CD4-positive, alpha-beta memory T cell (primary cell): ENCODE results near the gene SPATA20. TPM values are rescaled to one million over a fixed set of nuclear protein-coding genes. Genes with fewer than 3 reads are reported as not detected.
A peak's percentile ranks its signal among the peaks of the same experiment; 100 is the strongest.

Experiments used
- CTCF ChIA-PET: fragments of 350-600 bp; sonication (Branson Sonifier 250); formaldehyde crosslinking; loops from one replicate; lab custom pipeline; 2021; ENCODE audit warnings: inconsistent platforms; ENCODE audit not compliant: partially characterized antibody; lab: Charles Lee
- POLR2A ChIA-PET: fragments of 350-600 bp; sonication (Branson Sonifier 250); formaldehyde crosslinking; loops from one replicate; lab custom pipeline; 2021; ENCODE audit not compliant: partially characterized antibody; lab: Charles Lee
- DNase-seq, 5 donors: peaks; one replicate each; pipeline versions ENCODE4 v3.0.0 to v3.0.0-alpha.2; 2020 to 2022; ENCODE audit warnings: mixed read lengths in 1 of 5
- H3K27ac ChIP-seq: one replicate; pipeline ENCODE4 v1.7.0; 2013; ENCODE audit warnings: low read depth, low read length
- H3K27me3 ChIP-seq: 2 replicates; pipeline ENCODE4 v1.7.0; 2013; ENCODE audit warnings: mild to moderate bottlenecking, low read length, moderate library complexity; ENCODE audit not compliant: insufficient read depth
- H3K36me3 ChIP-seq: 2 replicates; pipeline ENCODE4 v1.7.0; 2013; ENCODE audit warnings: mild to moderate bottlenecking, low read length, moderate library complexity; ENCODE audit not compliant: insufficient read depth
- H3K4me1 ChIP-seq: 2 replicates; pipeline ENCODE4 v1.7.0; 2013; ENCODE audit warnings: mild to moderate bottlenecking, low read length, moderate library complexity; ENCODE audit not compliant: insufficient read depth
- H3K4me3 ChIP-seq, 2 donors: one replicate each; pipeline ENCODE4 v1.7.0; 2013; ENCODE audit warnings: low read length in 2 of 2, mild to moderate bottlenecking in 1 of 2
- H3K9me3 ChIP-seq, 2 donors: one replicate each; pipeline ENCODE4 v1.7.0; 2013; ENCODE audit warnings: low read length in 2 of 2, control low read depth in 1 of 2; ENCODE audit not compliant: control insufficient read depth in 1 of 2
- H3K27ac Mint-ChIP-seq, 7 donors: one replicate each; pipeline ENCODE4 v1.8.0; 2020 to 2021; ENCODE audit warnings: mixed read lengths in 7 of 7, mild to moderate bottlenecking in 6 of 7, inconsistent platforms in 3 of 7, moderate library complexity in 3 of 7
- H3K27me3 Mint-ChIP-seq, 2 donors: one replicate each; pipeline ENCODE4 v1.8.0; 2020 to 2021; ENCODE audit warnings: mixed read lengths in 2 of 2
- H3K36me3 Mint-ChIP-seq, 2 donors: one replicate each; pipeline ENCODE4 v1.8.0; 2020 to 2021; ENCODE audit warnings: mixed read lengths in 2 of 2, inconsistent platforms in 1 of 2, mild to moderate bottlenecking in 1 of 2
- H3K4me1 Mint-ChIP-seq, 4 donors: one replicate each; pipeline ENCODE4 v1.8.0; 2020 to 2021; ENCODE audit warnings: mixed read lengths in 4 of 4, mild to moderate bottlenecking in 1 of 4
- H3K4me3 Mint-ChIP-seq, 8 donors: one replicate each; pipeline ENCODE4 v1.8.0; 2020 to 2021; ENCODE audit warnings: mixed read lengths in 8 of 8, mild to moderate bottlenecking in 7 of 8, moderate library complexity in 6 of 8, inconsistent platforms in 3 of 8
- H3K9me3 Mint-ChIP-seq, 8 donors: one replicate each; pipeline ENCODE4 v1.8.0; 2020 to 2021; ENCODE audit warnings: mixed read lengths in 8 of 8, mild to moderate bottlenecking in 5 of 8, inconsistent platforms in 3 of 8, moderate library complexity in 1 of 8
- intact Hi-C: fragments of 100-400 bp; cut with micrococcal nuclease; formaldehyde crosslinking; loops from one replicate; pipeline ENCODE4 v1.15.1; 2023
- polyA plus RNA-seq, 2 donors: library from polyadenylated mRNA; unstranded; fragments of 300-500 nt; fragmentation: Illumina TruSeq; gene quantifications; one replicate each; pipeline ENCODE4 v1.2.3, GENCODE V29; 2021
- total RNA-seq, 2 experiments: library from RNA; stranded (reverse); gene quantifications; one replicate each; pipeline ENCODE4 v1.2.3, GENCODE V29; 2021

Gene SPATA20
- total and polyA plus RNA-seq, 4 experiments from 2014 or later, result 5.4 to 14.1 (median 10.3) TPM

GRCh38 chr17:50540560-50541401, 6.2 kb upstream of the SPATA20 start:
- DNase-seq, result no peak
- intact Hi-C loops, result loop anchor here (5.0 kb wide), 2 partner anchors 33 to 167 kb away; partner anchors contain the start of genes ANKRD40 and MYCBPAP
- Histone ChIP-seq H3K4me3 (no peak overlapping the region), H3K36me3 (no peaks in the 10 kb centered on the region), H3K9me3 (no peaks in the 10 kb centered on the region), H3K27ac (no peak overlapping the region), H3K4me1 (peaks cover 18% of the 10 kb centered on the region), H3K27me3 (no peaks in the 10 kb centered on the region)
- H3K36me3 Mint-ChIP-seq, result no peaks in the 10 kb centered on the region
- no peaks in the 10 kb centered on the region for H3K9me3 Mint-ChIP-seq
- H3K4me1 Mint-ChIP-seq, result peaks cover 5 to 20% (median 12%) of the 10 kb centered on the region in 4 donors
- H3K27ac Mint-ChIP-seq, result no peak overlapping the region
- ChIA-PET POLR2A (interaction anchor here (1.0 to 1.7 kb wide), 3 partner anchors 9 to 326 kb away, joined by 4 to 8 read pairs (median 7); partner anchors contain the start of gene TOB1), CTCF (interaction anchor here (1.1 to 1.4 kb wide), 3 partner anchors 21 to 312 kb away, joined by 3 read pairs; no protein-coding TSS in a partner anchor)
- peak overlapping the region in 4 of 8 donors; percentile 77 to 88 (median 86) for H3K4me3 Mint-ChIP-seq
- H3K27me3 Mint-ChIP-seq, result peaks cover 0 to 3% of the 10 kb centered on the region in 2 donors

GRCh38 chr17:50541402-50541715, 5.6 kb upstream of the SPATA20 start:
- H3K27ac ChIP-seq, result peak overlapping the region; percentile 60
- Mint-ChIP-seq H3K4me1 (peaks cover 5 to 20% (median 14%) of the 10 kb centered on the region in 4 donors), H3K36me3 (no peaks in the 10 kb centered on the region), H3K27ac (peak overlapping the region in 1 of 7 donors; percentile 92), H3K27me3 (peaks cover 0 to 3% of the 10 kb centered on the region in 2 donors), H3K9me3 (no peaks in the 10 kb centered on the region), H3K4me3 (peak overlapping the region; percentile 62 to 88 (median 86))
- no peaks in the 10 kb centered on the region for H3K9me3 ChIP-seq
- no peaks in the 10 kb centered on the region for H3K36me3 ChIP-seq
- ChIA-PET CTCF (interaction anchor here (1.1 to 1.4 kb wide), 4 partner anchors 20 to 311 kb away, joined by 3 to 7 read pairs (median 3); partner anchors contain the start of gene RSAD1), POLR2A (interaction anchor here (1.0 to 1.7 kb wide), 3 partner anchors 9 to 326 kb away, joined by 4 to 8 read pairs (median 7); partner anchors contain the start of gene TOB1)
- peak overlapping the region in 1 of 2 donors; percentile 51 for H3K4me3 ChIP-seq
- H3K27me3 ChIP-seq, result no peaks in the 10 kb centered on the region
- intact Hi-C loops, result loop anchor here (5.0 kb wide), 2 partner anchors 34 to 166 kb away; partner anchors contain the start of genes ANKRD40 and MYCBPAP
- DNase-seq, result no peak
- peaks cover 18% of the 10 kb centered on the region for H3K4me1 ChIP-seq

GRCh38 chr17:50541716-50542688, 5.0 kb upstream of the SPATA20 start:
- H3K27me3 Mint-ChIP-seq, result peaks cover 1 to 3% of the 10 kb centered on the region in 2 donors
- H3K4me3 Mint-ChIP-seq, result peak overlapping the region; percentile 80 to 89 (median 86)
- ChIA-PET POLR2A (interaction anchor here (0.6 to 1.7 kb wide), 6 partner anchors 8 to 580 kb away, joined by 3 to 8 read pairs (median 6); partner anchors contain the start of genes LRRC59 and TOB1), CTCF (interaction anchor here (0.6 to 1.4 kb wide), 9 partner anchors 10 to 310 kb away, joined by 3 to 7 read pairs (median 3); partner anchors contain the start of gene RSAD1)
- no peaks in the 10 kb centered on the region for H3K9me3 ChIP-seq
- H3K4me1 ChIP-seq, result peaks cover 18% of the 10 kb centered on the region
- DNase-seq, result peak; percentile 74 to 86 (median 81)
- H3K4me3 ChIP-seq, result peak overlapping the region; percentile 45 to 51
- no peaks in the 10 kb centered on the region for H3K9me3 Mint-ChIP-seq
- no peaks in the 10 kb centered on the region for H3K36me3 ChIP-seq
- H3K36me3 Mint-ChIP-seq, result no peaks in the 10 kb centered on the region
- H3K27me3 ChIP-seq, result no peaks in the 10 kb centered on the region
- H3K27ac ChIP-seq, result peak overlapping the region; percentile 60
- H3K27ac Mint-ChIP-seq, result peak overlapping the region; percentile 17 to 93 (median 77)
- peaks cover 8 to 24% (median 18%) of the 10 kb centered on the region in 4 donors for H3K4me1 Mint-ChIP-seq
- intact Hi-C loops, result loop anchor here (1.0 to 5.0 kb wide), 3 partner anchors 35 to 165 kb away; partner anchors contain the start of genes ANKRD40, MYCBPAP and RSAD1

- POLR2A ChIA-PET, result interaction anchor here (1.5 kb wide), 1 partner anchor 17 kb away, joined by 7 read pairs; no protein-coding TSS in a partner anchor
- Mint-ChIP-seq H3K27me3 (peaks cover 1 to 3% of the 10 kb centered on the region in 2 donors), H3K4me1 (peaks cover 8 to 29% (median 20%) of the 10 kb centered on the region in 4 donors), H3K27ac (peak overlapping the region in 3 of 7 donors; percentile 17 to 88 (median 29)), H3K4me3 (peak overlapping the region; percentile 80 to 89 (median 86)), H3K36me3 (no peaks in the 10 kb centered on the region), H3K9me3 (no peaks in the 10 kb centered on the region)
- CTCF ChIA-PET, result interaction anchor here (0.8 to 1.2 kb wide), 4 partner anchors 42 to 85 kb away, joined by 3 to 7 read pairs (median 4); partner anchors contain the start of gene RSAD1
- H3K4me3 ChIP-seq, result no peak overlapping the region
- intact Hi-C loops, result loop anchor here (1.0 to 5.0 kb wide), 3 partner anchors 36 to 164 kb away; partner anchors contain the start of genes ANKRD40, MYCBPAP and RSAD1
- no peaks in the 10 kb centered on the region for H3K27me3 ChIP-seq
- H3K27ac ChIP-seq, result no peak overlapping the region
- H3K4me1 ChIP-seq, result peaks cover 26% of the 10 kb centered on the region
- no peak for DNase-seq
- no peaks in the 10 kb centered on the region for H3K9me3 ChIP-seq
- H3K36me3 ChIP-seq, result no peaks in the 10 kb centered on the region
These were observed 3.9 kb upstream of the SPATA20 start for GRCh38 chr17:50542795-50543774.

- Mint-ChIP-seq H3K27me3 (peaks cover 1 to 3% of the 10 kb centered on the region in 2 donors), H3K4me1 (peaks cover 8 to 29% (median 20%) of the 10 kb centered on the region in 4 donors), H3K36me3 (no peaks in the 10 kb centered on the region), H3K9me3 (no peaks in the 10 kb centered on the region), H3K4me3 (peak overlapping the region in 3 of 8 donors; percentile 40 to 50 (median 46)), H3K27ac (peak overlapping the region in 1 of 7 donors; percentile 61)
- intact Hi-C loops, result loop anchor here (5.0 kb wide), 2 partner anchors 37 to 163 kb away; partner anchors contain the start of genes ANKRD40 and MYCBPAP
- Histone ChIP-seq H3K9me3 (no peaks in the 10 kb centered on the region), H3K27ac (no peak overlapping the region), H3K4me1 (peaks cover 26% of the 10 kb centered on the region), H3K36me3 (no peaks in the 10 kb centered on the region), H3K27me3 (no peaks in the 10 kb centered on the region), H3K4me3 (no peak overlapping the region)
- ChIA-PET POLR2A (no interaction called here), CTCF (interaction anchor here (4.5 kb wide), 1 partner anchor 82 kb away, joined by 22 read pairs; no protein-coding TSS in a partner anchor)
- no peak for DNase-seq
These were observed 2.5 kb upstream of the SPATA20 start for GRCh38 chr17:50544516-50544915.
